HG02588 (cell line): ENCODE results near the gene MRPL10.

ENCODE experiments used
- ATAC-seq: cut with Tn5 transposase; IDR thresholded peaks from one replicate; pipeline ENCODE4 v1.9.1; 2021; ENCODE audit warnings: mild to moderate bottlenecking, moderate library complexity; ENCODE audit not compliant: unreplicated experiment

Gene MRPL10

GRCh38 chr17:47860386-47860785 is 29.0 kb upstream of the MRPL10 start:
- no peak for ATAC-seq

GRCh38 chr17:47857551-47858455 is 26.5 kb upstream of the MRPL10 start:
- no peak for ATAC-seq

- no peak for ATAC-seq
Observed at GRCh38 chr17:47856830-47857229, 25.5 kb upstream of the MRPL10 start.

- ATAC-seq: no peak
Observed at GRCh38 chr17:47855737-47856136, 24.4 kb upstream of the MRPL10 start.

GRCh38 chr17:47853616-47854015 is 22.3 kb upstream of the MRPL10 start:
- ATAC-seq: no peak

GRCh38 chr17:47852113-47852949 is 21.0 kb upstream of the MRPL10 start:
- ATAC-seq: no peak

- no peak for ATAC-seq
Observed at GRCh38 chr17:47851764-47852112, 20.4 kb upstream of the MRPL10 start.

- no peak for ATAC-seq
Observed at GRCh38 chr17:47850692-47851573, 19.6 kb upstream of the MRPL10 start, which contains the start of gene SP6. Gene SP6, minus strand, starts transcription at chr17:47851163. Its CDS starts 2,734 bp downstream, at chr17:47848429.

- no peak for ATAC-seq
Observed at GRCh38 chr17:47850373-47850691, 19.0 kb upstream of the MRPL10 start.

- no peak for ATAC-seq
Observed at GRCh38 chr17:47848198-47848513, 16.8 kb upstream of the MRPL10 start.

- no peak for ATAC-seq
Observed at GRCh38 chr17:47847341-47848197, 16.2 kb upstream of the MRPL10 start.

- no peak for ATAC-seq
Observed at GRCh38 chr17:47846716-47847340, 15.5 kb upstream of the MRPL10 start.

GRCh38 chr17:47845716-47846075 is 14.4 kb upstream of the MRPL10 start:
- ATAC-seq: no peak

- ATAC-seq: no peak
Observed at GRCh38 chr17:47844814-47845715, 13.7 kb upstream of the MRPL10 start.

GRCh38 chr17:47844227-47844626 is 12.9 kb upstream of the MRPL10 start:
- no peak for ATAC-seq

- no peak for ATAC-seq
Observed at GRCh38 chr17:47843391-47843730, 12.0 kb upstream of the MRPL10 start.

- ATAC-seq: no peak
Observed at GRCh38 chr17:47841488-47842291, 10.3 kb upstream of the MRPL10 start.
